Measurements from ENCODE around the gene TRPT1.

TRPT1 gene

DNA sequence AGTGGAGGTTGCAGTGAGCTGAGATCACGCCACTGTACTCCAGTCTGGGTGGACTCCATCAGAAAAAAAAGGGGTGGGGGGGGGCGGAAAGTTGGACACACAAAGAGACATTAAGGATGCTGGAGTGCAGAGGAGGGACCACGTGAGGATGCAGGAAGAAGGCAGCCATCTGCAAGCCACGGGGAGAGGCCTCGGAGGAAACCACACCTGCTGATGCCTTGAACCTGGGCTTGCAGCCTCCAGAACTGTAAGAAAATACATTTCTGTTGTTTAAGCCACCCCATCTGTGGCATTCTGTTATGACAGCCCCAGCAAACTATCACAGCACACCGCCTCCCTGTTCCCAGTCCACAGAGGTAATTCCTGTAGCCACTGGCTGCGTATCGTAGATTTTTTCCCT, 49.2 kb downstream of the TRPT1 start:
- DNase-seq (ENCODE audit: low spot score in 2 of 2) (no peak), ATAC-seq (replicated peaks; ENCODE audit: extremely low read depth, poor library complexity, severe bottlenecking) (no peak)
- no peaks in the 10 kb centered on the region for H3K4me1 Mint-ChIP-seq
- no peaks in the 10 kb centered on the region for H3K27me3 Mint-ChIP-seq
- H3K4me3 Mint-ChIP-seq: no peak overlapping the region
- H3K27ac Mint-ChIP-seq (ENCODE audit: low read depth): no peak overlapping the region
- no peaks in the 10 kb centered on the region for H3K9me3 Mint-ChIP-seq
- peaks cover 2% of the 10 kb centered on the region for H3K36me3 Mint-ChIP-seq (ENCODE audit: insufficient read depth)
